Measurements from ENCODE around the gene LMX1A.

Gene LMX1A

DNA sequence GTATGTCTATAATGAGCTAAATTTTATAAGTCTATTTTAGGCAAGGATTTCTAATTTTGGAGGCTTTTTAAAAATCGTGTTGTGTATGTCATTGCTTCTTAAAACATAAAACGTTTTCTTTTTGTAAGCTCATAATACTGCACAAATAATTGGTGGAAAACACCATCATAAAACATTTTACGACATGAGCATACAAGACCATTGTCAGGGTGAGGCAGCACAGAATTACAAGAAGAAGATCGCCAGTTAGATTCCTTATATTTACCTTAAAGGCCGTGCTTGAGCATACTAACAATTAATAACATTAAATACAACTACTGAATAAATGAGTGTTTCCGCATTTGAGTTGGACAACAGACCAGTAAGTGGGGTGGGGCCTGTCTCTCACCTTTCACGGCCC lies 19.1 kb upstream of the LMX1A start:
- H3K4me3 Mint-ChIP-seq: peak overlapping the region; percentile 72
- no peak overlapping the region for H3K27ac Mint-ChIP-seq
- H3K9me3 Mint-ChIP-seq: peaks cover 3% of the 10 kb centered on the region
- TF ChIP-seq, protein P1, sequence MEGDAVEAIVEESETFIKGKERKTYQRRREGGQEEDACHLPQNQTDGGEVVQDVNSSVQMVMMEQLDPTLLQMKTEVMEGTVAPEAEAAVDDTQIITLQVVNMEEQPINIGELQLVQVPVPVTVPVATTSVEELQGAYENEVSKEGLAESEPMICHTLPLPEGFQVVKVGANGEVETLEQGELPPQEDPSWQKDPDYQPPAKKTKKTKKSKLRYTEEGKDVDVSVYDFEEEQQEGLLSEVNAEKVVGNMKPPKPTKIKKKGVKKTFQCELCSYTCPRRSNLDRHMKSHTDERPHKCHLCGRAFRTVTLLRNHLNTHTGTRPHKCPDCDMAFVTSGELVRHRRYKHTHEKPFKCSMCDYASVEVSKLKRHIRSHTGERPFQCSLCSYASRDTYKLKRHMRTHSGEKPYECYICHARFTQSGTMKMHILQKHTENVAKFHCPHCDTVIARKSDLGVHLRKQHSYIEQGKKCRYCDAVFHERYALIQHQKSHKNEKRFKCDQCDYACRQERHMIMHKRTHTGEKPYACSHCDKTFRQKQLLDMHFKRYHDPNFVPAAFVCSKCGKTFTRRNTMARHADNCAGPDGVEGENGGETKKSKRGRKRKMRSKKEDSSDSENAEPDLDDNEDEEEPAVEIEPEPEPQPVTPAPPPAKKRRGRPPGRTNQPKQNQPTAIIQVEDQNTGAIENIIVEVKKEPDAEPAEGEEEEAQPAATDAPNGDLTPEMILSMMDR (IDR thresholded peaks at IDR 0.05): no peak
- DNase-seq: no peak
- H3K4me1 Mint-ChIP-seq: peaks cover 9% of the 10 kb centered on the region
- no peaks in the 10 kb centered on the region for H3K36me3 Mint-ChIP-seq (ENCODE audit: low read depth)
- H3K27me3 Mint-ChIP-seq (ENCODE audit: low read depth, poor library complexity): peaks cover 66% of the 10 kb centered on the region

DNA sequence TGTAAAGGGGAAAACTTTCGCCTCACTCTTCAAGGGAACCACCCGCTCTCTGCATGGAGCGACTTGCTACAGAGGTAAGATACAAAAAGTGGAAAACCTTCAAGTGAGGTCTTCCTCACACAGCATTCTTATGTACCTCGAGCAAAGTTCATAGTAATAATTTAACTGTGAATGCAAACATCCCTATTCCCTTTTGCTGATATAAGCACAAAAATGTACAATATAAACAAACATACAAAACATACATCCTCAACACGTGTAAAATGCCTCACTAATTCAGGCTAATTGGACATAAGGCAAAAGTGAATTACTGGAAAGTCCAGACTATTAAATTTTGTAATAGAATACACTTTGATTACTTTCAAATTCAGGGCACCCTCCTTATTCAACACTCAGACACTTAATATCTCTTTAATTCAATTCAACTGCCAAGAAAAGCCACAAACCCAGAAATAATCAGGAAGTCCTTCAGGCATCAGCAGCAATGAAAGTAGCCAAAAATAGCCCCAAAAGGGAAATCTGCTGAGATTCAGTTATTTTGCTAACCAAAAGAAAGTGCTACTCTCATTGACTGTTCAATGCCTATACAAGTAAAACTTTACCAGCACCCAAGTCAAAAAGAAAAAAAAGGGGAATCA lies 15.2 kb upstream of the LMX1A start:
- H3K27ac Mint-ChIP-seq: no peak overlapping the region
- H3K9me3 Mint-ChIP-seq: no peaks in the 10 kb centered on the region
- peaks cover 80% of the 10 kb centered on the region for H3K27me3 Mint-ChIP-seq (ENCODE audit: low read depth, poor library complexity)
- no peak overlapping the region for H3K4me3 Mint-ChIP-seq
- H3K36me3 Mint-ChIP-seq (ENCODE audit: low read depth): no peaks in the 10 kb centered on the region
- TF ChIP-seq, protein P1 (IDR thresholded peaks at IDR 0.05): no peak
- DNase-seq: no peak
- H3K4me1 Mint-ChIP-seq: peaks cover 9% of the 10 kb centered on the region

DNA sequence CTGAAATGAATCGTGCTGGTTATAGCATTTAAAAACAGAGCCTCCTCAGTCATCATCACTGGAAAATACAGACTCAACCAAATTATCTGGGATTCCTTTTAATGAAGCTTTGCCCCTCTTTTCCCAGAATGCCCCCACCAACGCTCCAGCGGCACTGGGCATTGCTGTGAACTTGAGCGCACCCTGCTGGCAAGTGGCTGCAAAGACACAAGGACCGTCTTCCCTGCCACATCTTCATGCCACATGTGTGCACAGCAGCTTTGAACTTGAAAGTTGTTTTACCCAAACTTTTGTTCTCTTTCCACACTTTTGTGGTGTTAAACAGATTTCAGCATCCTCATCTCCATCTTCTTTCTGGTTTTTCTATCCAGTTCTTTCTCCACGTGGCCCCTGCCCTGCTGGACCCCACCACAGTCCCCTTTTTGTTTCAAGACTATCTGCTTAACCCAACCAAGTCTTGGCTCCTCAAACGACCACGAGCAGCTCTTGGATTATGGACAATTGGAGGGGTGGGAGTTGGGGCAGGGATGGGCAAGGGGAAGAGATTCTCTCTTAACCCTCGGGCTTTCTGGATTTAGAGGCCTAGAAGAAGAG lies 12.8 kb upstream of the LMX1A start:
- Mint-ChIP-seq H3K27me3 (ENCODE audit: low read depth, poor library complexity) (peaks cover 90% of the 10 kb centered on the region), H3K4me3 (no peak overlapping the region)

DNA sequence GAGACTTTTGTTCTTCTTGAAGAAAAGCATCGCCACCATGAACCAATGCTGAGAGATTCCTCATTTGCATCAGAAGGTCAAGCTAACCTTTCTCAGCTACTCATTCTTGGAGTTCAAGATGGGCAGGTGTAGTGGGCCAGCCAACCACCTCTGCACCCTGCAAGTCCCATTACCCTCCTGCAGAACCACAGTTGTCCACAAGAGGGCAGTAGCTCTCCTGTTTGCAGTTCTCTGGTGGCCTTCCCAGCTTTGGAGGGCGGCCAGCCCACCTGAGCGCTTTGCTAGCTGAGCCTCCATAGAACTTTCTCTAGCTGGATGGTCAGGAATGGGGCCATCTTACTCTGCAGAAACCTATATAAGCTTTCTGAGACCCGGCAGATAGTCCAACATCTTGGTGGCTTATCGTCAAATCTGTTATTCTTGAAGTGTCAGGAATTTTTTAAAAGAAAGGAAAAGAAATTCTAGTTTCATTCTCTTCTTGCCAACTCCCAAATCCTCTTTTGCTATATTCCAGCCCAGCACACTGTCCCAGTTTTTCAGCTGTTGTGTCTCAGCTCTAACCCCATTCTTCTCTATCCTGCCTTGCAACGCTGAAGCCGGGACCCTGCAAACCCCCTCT lies 11.0 kb upstream of the LMX1A start:
- DNase-seq: peak; percentile 93
- Mint-ChIP-seq H3K36me3 (ENCODE audit: low read depth) (no peaks in the 10 kb centered on the region), H3K27me3 (ENCODE audit: low read depth, poor library complexity) (peaks cover 83% of the 10 kb centered on the region), H3K4me3 (no peak overlapping the region), H3K4me1 (no peaks in the 10 kb centered on the region), H3K9me3 (no peaks in the 10 kb centered on the region), H3K27ac (no peak overlapping the region)
- TF ChIP-seq, protein P1 (IDR thresholded peaks at IDR 0.05): peak; percentile 96

More for the DNA sequence above, 12.8 kb upstream of the LMX1A start:
- Mint-ChIP-seq H3K36me3 (ENCODE audit: low read depth) (no peaks in the 10 kb centered on the region), H3K9me3 (no peaks in the 10 kb centered on the region), H3K27ac (no peak overlapping the region), H3K4me1 (no peaks in the 10 kb centered on the region)
- DNase-seq: peak; percentile 82
- TF ChIP-seq, protein P1 (IDR thresholded peaks at IDR 0.05): peak; percentile 88

DNA sequence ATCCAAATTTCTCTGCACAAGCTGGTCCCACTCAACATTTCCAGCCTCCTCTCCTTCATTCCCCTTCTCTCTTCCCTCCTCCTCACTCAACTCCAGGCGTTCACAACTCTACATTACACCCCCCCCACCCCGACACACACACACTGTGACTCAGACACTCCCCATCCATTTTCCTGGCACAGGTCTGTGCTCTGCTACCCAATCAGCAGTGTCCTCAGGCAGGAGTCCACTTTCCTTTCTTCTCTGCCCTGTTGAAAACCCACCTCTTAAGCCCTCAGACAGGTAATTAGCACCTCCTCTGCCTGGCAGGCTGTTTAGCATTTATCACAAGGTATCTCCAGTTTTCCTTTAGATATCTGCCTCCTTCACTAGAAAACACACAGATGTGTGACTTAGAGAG lies 8.8 kb upstream of the LMX1A start:
- DNase-seq: no peak
- Mint-ChIP-seq H3K27ac (no peak overlapping the region), H3K36me3 (ENCODE audit: low read depth) (no peaks in the 10 kb centered on the region), H3K27me3 (ENCODE audit: low read depth, poor library complexity) (peaks cover 84% of the 10 kb centered on the region), H3K4me1 (no peaks in the 10 kb centered on the region), H3K9me3 (no peaks in the 10 kb centered on the region), H3K4me3 (no peak overlapping the region)
- TF ChIP-seq, protein P1 (IDR thresholded peaks at IDR 0.05): no peak

Data from nephron progenitor cell (in vitro differentiated cells).